AG10803 (cell line): ENCODE measurements around the gene NBDY.

Source experiments
- DNase-seq: peaks from one replicate; pipeline ENCODE4 v3.0.0; 2010; ENCODE audit warnings: low read depth
- H3K4me3 ChIP-seq: 2 replicates; pipeline ENCODE4 v1.5.1; 2011; ENCODE audit warnings: mild to moderate bottlenecking, low read length, control low read depth
- CTCF ChIP-seq: conservative IDR thresholded peaks from 2 replicates; pipeline ENCODE4 v1.5.1; 2011; ENCODE audit warnings: mild to moderate bottlenecking, low read length, control low read depth, inconsistent platforms

NBDY gene

GRCh38 chrX:56786889-56787733 lies 58.1 kb downstream of the NBDY start:
- TF ChIP-seq CTCF: no peak
- DNase-seq: no peak
- H3K4me3 ChIP-seq: no peak overlapping the region

GRCh38 chrX:56787734-56788152 lies 58.7 kb downstream of the NBDY start:
- DNase-seq: no peak
- H3K4me3 ChIP-seq: no peak overlapping the region
- no peak for TF ChIP-seq CTCF

- no peak for TF ChIP-seq CTCF
- no peak for DNase-seq
These were observed 59.2 kb downstream of the NBDY start for GRCh38 chrX:56788229-56788628.

GRCh38 chrX:56788717-56789122 lies 59.7 kb downstream of the NBDY start:
- H3K4me3 ChIP-seq: no peak overlapping the region
- TF ChIP-seq CTCF: no peak

More at GRCh38 chrX:56788229-56788628, 59.2 kb downstream of the NBDY start:
- no peak overlapping the region for H3K4me3 ChIP-seq

GRCh38 chrX:56789518-56790070 lies 60.6 kb downstream of the NBDY start:
- TF ChIP-seq CTCF: no peak

More at GRCh38 chrX:56788717-56789122, 59.7 kb downstream of the NBDY start:
- no peak for DNase-seq

GRCh38 chrX:56790778-56791177 lies 61.7 kb downstream of the NBDY start:
- DNase-seq: no peak
- TF ChIP-seq CTCF: no peak
- H3K4me3 ChIP-seq: no peak overlapping the region

More at GRCh38 chrX:56789518-56790070, 60.6 kb downstream of the NBDY start:
- H3K4me3 ChIP-seq: no peak overlapping the region
- DNase-seq: no peak

GRCh38 chrX:56791456-56791855 lies 62.4 kb downstream of the NBDY start:
- no peak for TF ChIP-seq CTCF
- H3K4me3 ChIP-seq: no peak overlapping the region
- DNase-seq: no peak
